ENCODE measurements around the gene LIMCH1. TPM values are rescaled to one million over a fixed set of nuclear protein-coding genes. Genes with fewer than 3 reads are reported as not detected.

The LIMCH1 gene
- polyA plus RNA-seq, 1 of the 3 experiments (the other 2 are of a cell fraction) = 1.2 TPM

- TF ChIP-seq SIN3A (IDR thresholded peaks at IDR 0.05; ENCODE audit: borderline replicate concordance, low read depth, low read length) (no peak), SMC3 (IDR thresholded peaks at IDR 0.05; ENCODE audit: low read depth, low read length) (no peak), YY1 (IDR thresholded peaks at IDR 0.05; ENCODE audit: low read depth) (no peak)
Observed at GRCh38 chr4:41587286-41587685, 49.3 kb downstream of the LIMCH1 start (continued).

- Histone ChIP-seq H3K79me2 (ENCODE audit: insufficient read depth) (no peaks in the 10 kb centered on the region), H3K9me2 (no peaks in the 10 kb centered on the region), H3K27me3 (ENCODE audit: insufficient read depth) (no peaks in the 10 kb centered on the region; the same call in 1 of the 2 replicates), H3K9ac (no peak overlapping the region), H3K27ac (ENCODE audit: low read depth in 2 of 2, low read length in 1 of 2) (peak overlapping the region in 1 of 2 experiments; percentile 83; a peak in 2 of 4 replicates), H3K4me3 (ENCODE audit: low read depth in 2 of 2, low read length in 1 of 2) (no peak overlapping the region), H4K20me1 (ENCODE audit: insufficient read depth) (no peaks in the 10 kb centered on the region), H3F3A (replicated peaks; ENCODE audit: insufficient read depth) (no peaks in the 10 kb centered on the region), H2AFZ (ENCODE audit: low read depth) (no peak overlapping the region), H3K9me3 (no peaks in the 10 kb centered on the region), H3K4me2 (no peak overlapping the region), H3K36me3 (replicated peaks in 1 of 2; ENCODE audit: control insufficient read depth in 1 of 2, insufficient read depth in 2 of 2, low read length in 1 of 2) (no peaks in the 10 kb centered on the region), H3K4me1 (ENCODE audit: control insufficient read depth in 1 of 2, insufficient read depth in 2 of 2, low read depth in 1 of 2, low read length in 1 of 2) (peaks cover 0 to 16% of the 10 kb centered on the region in 2 experiments; a peak in 2 of 4 replicates)
- ChIA-PET POLR2A (no interaction called here), CTCF (interaction anchor here (0.7 to 2.1 kb wide), 3 partner anchors 54 to 310 kb away, joined by 3 to 5 read pairs (median 3); no protein-coding TSS in a partner anchor)
- DNase-seq = peak; percentile 50
- 10% methylated on average over 3 of the region's 3 CpGs for WGBS (ENCODE audit: low lambda C conversion rate)
- TF ChIP-seq YY1 (IDR thresholded peaks at IDR 0.05; ENCODE audit: low read depth) = no peak
- TF ChIP-seq PBX3 (IDR thresholded peaks at IDR 0.05) = no peak
- TF ChIP-seq ZBTB33 (IDR thresholded peaks at IDR 0.05; ENCODE audit: borderline replicate concordance, low read depth) = no peak
- TF ChIP-seq FOSL2 (IDR thresholded peaks at IDR 0.05; ENCODE audit: borderline replicate concordance, low read depth) = no peak
- TF ChIP-seq MAX (IDR thresholded peaks at IDR 0.05; ENCODE audit: low read depth) = no peak
- no peak for TF ChIP-seq IRF3 (IDR thresholded peaks at IDR 0.05; ENCODE audit: low read depth, low read length)
- TF ChIP-seq JUND (IDR thresholded peaks at IDR 0.05) = no peak
- no peak for TF ChIP-seq USF1 (IDR thresholded peaks at IDR 0.05; ENCODE audit: borderline replicate concordance, low read depth)
- no peak for TF ChIP-seq GABPA (IDR thresholded peaks at IDR 0.05; ENCODE audit: low read depth)
- TF ChIP-seq EP300 (IDR thresholded peaks at IDR 0.05; ENCODE audit: borderline replicate concordance in 1 of 2, low read depth in 1 of 2, low read length in 1 of 2) = peak in 1 of 2 experiments; percentile 71; a peak in 1 of 4 replicates
- TF ChIP-seq CTCF (IDR thresholded peaks at IDR 0.05) = no peak
- TF ChIP-seq RFX5 (IDR thresholded peaks at IDR 0.05; ENCODE audit: low read length) = no peak
- no peak for TF ChIP-seq NRF1 (IDR thresholded peaks at IDR 0.05; ENCODE audit: low read depth, low read length)
- no peak for TF ChIP-seq REST (IDR thresholded peaks at IDR 0.05; ENCODE audit: low read depth, low read length)
- no peak for TF ChIP-seq ELF1 (IDR thresholded peaks at IDR 0.05)
- TF ChIP-seq MEF2A (IDR thresholded peaks at IDR 0.05; ENCODE audit: borderline replicate concordance, low read depth) = no peak
- TF ChIP-seq FOXJ3 (CRISPR knock-in tag; IDR thresholded peaks at IDR 0.05) = peak; percentile 59; the same call in 1 of the 2 replicates
- peak; percentile 9; the same call in 1 of the 2 replicates for TF ChIP-seq RAD21 (IDR thresholded peaks at IDR 0.05; ENCODE audit: low read length)
- TF ChIP-seq SMC3 (IDR thresholded peaks at IDR 0.05; ENCODE audit: low read depth, low read length) = no peak
- no peak for TF ChIP-seq SIN3A (IDR thresholded peaks at IDR 0.05; ENCODE audit: borderline replicate concordance, low read depth, low read length)
- no peak for TF ChIP-seq NFIC (IDR thresholded peaks at IDR 0.05; ENCODE audit: borderline replicate concordance)
Observed at GRCh38 chr4:41590591-41590990, 52.6 kb downstream of the LIMCH1 start.
